HG02870 (cell line): Measurements from ENCODE around the gene PRSS50.
"Not testable (repeated sequence)": the region's sequence is repeated elsewhere in the genome, so short reads cannot be mapped to it uniquely, and the experiment has no call there.

ENCODE experiments used
- ATAC-seq: cut with Tn5 transposase; IDR thresholded peaks from one replicate; pipeline ENCODE4 v1.9.1; 2021; ENCODE audit warnings: mild to moderate bottlenecking, moderate library complexity; ENCODE audit not compliant: unreplicated experiment

Gene PRSS50

GRCh38 chr3:46709157-46709654 lies 8.5 kb downstream of the PRSS50 start:
- no peak for ATAC-seq

- no peak for ATAC-seq
These were observed 9.1 kb downstream of the PRSS50 start for GRCh38 chr3:46708401-46709156.

- no peak for ATAC-seq
These were observed 10.1 kb downstream of the PRSS50 start for GRCh38 chr3:46707601-46708011.

- ATAC-seq = no peak
These were observed 10.7 kb downstream of the PRSS50 start for GRCh38 chr3:46706771-46707582.

- no peak for ATAC-seq
These were observed 11.7 kb downstream of the PRSS50 start for GRCh38 chr3:46705751-46706552.

- no peak for ATAC-seq
These were observed 12.6 kb downstream of the PRSS50 start for GRCh38 chr3:46705022-46705530.

- not testable (repeated sequence) for ATAC-seq
These were observed 13.3 kb downstream of the PRSS50 start for GRCh38 chr3:46704346-46704745.

GRCh38 chr3:46703013-46703520 lies 14.6 kb downstream of the PRSS50 start:
- no peak for ATAC-seq

- ATAC-seq = no peak
These were observed 15.2 kb downstream of the PRSS50 start for GRCh38 chr3:46702246-46703012.

- ATAC-seq = no peak
These were observed 16.3 kb downstream of the PRSS50 start, which contains the start of gene TMIE for GRCh38 chr3:46701181-46701939. Gene TMIE, plus strand, starts transcription at chr3:46701392. Its CDS starts 96 bp downstream, at chr3:46701488.

- no peak for ATAC-seq
These were observed 16.9 kb downstream of the PRSS50 start for GRCh38 chr3:46700772-46701171.

- no peak for ATAC-seq
These were observed 17.8 kb downstream of the PRSS50 start for GRCh38 chr3:46699676-46700523.

GRCh38 chr3:46695962-46696894 lies 21.4 kb downstream of the PRSS50 start:
- no peak for ATAC-seq

- no peak for ATAC-seq
These were observed 22.3 kb downstream of the PRSS50 start for GRCh38 chr3:46695177-46695961.

- no peak for ATAC-seq
These were observed 23.1 kb downstream of the PRSS50 start for GRCh38 chr3:46694520-46694919.

- no peak for ATAC-seq
These were observed 23.8 kb downstream of the PRSS50 start for GRCh38 chr3:46693892-46694226.
